HTR-8/SVneo (cell line): ENCODE results near the gene MARCHF3.
"Not testable (repeated sequence)": the region's sequence is repeated elsewhere in the genome, so short reads cannot be mapped to it uniquely, and the experiment has no call there.

Experiments
- DNase-seq: peaks from one replicate; pipeline ENCODE4 v3.0.0; 2011; ENCODE audit warnings: low spot score, mixed read lengths; ENCODE audit not compliant: insufficient read length
- FAIRE-seq: peaks from 2 replicates; lab custom pipeline; 2011; peaks lifted over from hg19 to GRCh38; lab: Jason Lieb, UNC

MARCHF3 gene, protein sequence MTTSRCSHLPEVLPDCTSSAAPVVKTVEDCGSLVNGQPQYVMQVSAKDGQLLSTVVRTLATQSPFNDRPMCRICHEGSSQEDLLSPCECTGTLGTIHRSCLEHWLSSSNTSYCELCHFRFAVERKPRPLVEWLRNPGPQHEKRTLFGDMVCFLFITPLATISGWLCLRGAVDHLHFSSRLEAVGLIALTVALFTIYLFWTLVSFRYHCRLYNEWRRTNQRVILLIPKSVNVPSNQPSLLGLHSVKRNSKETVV

DNA sequence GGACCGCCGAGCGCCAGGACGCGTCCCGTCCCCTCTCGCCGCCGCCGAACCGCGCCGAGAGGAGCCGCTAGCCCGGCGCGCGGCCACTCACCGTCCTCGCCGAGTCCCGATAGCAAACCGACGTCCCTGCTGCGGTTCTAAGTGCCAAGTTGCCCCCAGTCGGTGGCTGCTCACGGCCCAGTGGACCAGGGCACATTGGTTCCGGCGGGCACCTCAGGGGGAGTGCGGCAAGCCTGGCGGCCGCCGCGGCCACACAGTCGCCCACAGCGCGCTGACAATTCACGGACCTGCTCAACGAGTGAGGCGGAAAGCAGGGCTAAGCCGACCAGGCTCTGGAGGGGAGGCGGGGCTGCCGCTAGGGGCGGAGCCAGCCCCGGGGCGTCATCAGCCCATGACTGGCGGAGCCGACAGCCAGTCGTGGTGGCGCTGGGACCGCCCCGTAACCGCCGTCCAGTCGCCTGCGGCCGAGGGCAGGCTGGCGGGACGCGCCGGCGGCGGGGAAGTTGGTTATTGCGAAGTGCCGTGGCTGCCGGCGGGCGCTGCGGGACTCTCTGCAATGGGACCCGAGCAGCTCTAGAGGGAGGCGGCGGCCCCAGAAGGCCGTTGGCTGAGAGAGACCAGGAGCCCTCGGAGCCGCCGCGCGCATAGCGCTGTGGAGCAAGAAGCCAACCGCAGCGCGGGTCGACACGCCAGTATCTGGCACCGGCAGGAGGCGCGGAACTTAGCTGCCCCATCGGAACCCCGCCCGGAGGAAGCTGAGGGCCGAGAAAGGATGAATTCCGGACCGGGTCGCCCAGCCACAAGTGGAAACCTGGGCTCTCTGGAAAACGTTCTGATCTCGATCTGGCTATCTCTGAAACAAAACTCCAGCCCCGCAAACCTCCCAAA lies at the start of gene MARCHF3:
TSS of gene MARCHF3 (minus strand) at position 300 of the 888 bp plus-strand sequence. CDS start 112,387 bp downstream, outside the sequence.
- DNase-seq: peak; percentile 93
- FAIRE-seq: peak; percentile 99

DNA sequence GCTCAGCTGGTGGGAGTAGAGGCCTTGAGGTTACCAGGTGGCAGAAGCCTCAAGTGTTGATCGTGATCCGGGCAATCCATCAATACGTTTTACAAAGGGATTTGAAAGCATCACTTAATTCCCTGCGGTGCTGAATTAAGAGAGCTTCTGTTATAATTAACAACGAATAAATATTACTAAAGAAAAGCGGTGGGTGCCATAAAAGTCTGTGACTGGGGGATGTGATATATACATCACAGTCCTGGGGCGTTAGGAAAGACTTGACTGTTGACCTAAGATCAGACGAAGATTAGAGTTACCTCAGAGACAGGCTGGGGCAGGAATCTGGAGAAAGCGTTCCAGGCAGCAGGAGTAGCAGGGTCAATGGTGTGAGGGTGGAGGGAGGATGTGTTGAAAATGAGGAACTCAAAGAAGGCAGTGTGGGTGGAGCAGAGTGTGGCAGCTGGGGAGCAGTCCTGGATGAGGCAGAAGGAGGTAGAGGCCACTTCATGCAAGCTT lies 49.7 kb upstream of the MARCHF3 start:
- FAIRE-seq (no peak), DNase-seq (no peak)

DNA sequence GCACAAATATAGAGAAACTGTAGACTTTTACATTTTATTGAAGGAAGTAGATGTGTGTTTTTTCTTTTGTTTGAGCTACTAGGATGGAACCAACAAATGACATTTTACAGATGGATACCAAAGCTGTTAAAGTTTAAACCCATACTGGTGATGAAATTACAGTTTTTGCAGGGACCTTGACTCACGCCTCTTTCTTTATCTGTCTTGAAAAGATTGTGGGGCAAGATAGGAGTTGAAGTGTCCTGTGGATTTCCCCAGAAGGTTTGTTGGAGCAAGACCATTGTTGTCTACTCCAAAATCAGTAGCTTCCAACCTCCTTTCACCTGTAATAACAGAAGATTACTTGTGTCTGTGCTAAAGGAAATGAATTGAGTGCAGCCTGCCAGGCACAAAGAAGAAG lies 47.0 kb upstream of the MARCHF3 start:
- DNase-seq (no peak), FAIRE-seq (no peak)

DNA sequence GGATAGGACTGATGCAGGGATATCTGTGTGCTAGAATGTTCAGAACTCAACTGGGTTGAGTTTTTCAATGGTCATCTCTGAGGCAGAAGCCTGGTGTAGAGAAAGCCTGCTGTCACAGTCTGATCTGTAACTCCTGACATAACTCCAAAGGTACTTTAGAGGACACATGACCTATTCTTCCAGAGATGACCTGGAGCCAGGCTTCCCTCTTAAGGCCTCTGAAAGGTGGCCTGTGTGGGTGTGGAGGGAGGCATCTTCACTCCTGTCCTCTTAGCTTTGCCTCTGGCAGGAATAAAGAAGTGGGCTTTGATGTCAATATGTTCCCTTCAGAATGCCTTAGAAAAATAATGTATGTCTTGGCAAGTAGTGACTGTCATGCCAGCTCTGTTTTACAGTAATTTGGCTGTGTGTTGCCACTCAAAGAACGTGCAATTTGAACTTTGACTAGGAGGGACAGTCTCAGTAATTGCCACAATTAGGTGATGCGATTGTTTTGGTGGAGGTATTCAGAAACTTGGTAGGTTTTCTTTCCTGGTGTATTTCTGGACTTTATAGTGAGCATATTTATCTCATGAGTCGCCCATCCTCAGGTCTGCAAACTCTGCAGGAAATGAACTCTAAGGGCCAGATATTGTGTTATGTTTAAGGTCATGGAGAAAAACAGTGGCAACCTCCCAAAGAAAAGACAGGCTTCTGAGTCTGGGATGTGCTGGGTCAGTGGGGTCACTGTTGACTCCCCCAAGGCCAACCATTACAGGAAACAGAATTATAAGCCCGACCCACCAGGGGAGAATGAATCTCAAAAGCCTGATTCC lies 46.2 kb upstream of the MARCHF3 start:
- no peak for DNase-seq
- no peak for FAIRE-seq

DNA sequence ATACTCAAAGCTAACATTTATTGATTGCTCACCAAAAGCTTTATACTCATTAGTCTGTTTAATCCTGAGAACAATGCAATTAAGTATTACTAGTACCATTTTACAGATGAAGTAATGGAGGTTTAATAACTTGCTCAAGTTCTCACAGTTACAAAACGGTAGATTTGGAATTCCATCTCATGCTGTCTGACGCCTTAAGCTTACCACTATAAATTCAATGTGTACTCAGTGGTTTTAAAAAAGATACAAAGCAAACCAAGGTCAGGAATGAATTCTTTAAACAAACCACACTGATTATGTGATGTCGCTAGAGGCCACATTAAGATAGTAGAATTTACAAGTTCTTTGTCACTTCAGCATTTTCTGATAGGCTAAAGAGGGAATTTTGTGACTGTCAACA lies 44.1 kb upstream of the MARCHF3 start:
- FAIRE-seq: no peak
- DNase-seq: no peak

DNA sequence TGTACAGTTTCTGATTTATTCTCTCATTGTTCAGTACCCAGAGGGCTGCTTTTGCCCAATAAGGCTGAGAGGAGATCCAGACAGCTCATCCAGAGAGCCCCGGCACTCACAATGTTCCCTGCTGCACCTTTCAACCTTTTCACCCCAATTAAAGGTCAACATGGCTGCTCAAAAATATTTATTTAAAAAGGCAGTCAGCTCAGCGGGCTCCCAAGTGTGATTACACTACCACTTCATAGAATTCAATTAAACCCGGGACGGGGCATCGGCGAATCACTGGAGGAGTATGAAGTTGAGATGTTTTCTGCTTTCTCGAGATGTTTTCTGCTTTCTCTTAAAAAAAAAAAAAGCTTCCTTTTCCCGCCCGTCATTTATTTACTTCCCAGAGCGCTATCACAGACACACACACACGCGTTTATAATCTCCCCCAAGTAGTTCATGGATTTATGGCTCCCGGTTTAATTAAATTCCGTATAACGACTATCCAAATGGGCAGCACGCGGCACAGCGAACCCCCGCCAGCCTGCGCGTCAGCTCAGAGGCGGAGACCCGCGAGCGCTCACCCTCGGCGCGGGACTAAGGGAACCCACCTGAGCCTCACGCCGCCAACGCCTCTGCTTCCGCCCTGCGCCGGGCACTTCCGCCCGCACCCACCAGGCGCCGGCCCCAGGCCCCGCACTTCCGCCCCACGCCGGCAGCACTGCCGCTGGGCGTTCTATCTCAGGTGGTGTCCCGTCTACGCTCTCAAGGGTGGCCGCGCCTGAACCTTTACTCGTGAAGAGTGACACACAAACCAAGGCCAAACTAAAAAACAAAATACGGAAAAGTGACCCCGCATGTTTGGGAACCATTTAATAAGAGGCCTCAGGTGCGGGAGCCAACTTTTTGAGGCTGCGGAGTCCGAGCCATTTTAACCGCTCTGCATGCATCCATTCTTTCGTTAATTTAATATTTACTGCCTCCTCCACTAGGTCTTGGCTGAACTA lies 42.8 kb upstream of the MARCHF3 start, which contains the start of gene C5orf63:
TSS of gene C5orf63 (minus strand) at position 642 of the 986 bp plus-strand sequence. CDS start 14,507 bp downstream, outside the sequence.
- DNase-seq (no peak), FAIRE-seq (no peak)

DNA sequence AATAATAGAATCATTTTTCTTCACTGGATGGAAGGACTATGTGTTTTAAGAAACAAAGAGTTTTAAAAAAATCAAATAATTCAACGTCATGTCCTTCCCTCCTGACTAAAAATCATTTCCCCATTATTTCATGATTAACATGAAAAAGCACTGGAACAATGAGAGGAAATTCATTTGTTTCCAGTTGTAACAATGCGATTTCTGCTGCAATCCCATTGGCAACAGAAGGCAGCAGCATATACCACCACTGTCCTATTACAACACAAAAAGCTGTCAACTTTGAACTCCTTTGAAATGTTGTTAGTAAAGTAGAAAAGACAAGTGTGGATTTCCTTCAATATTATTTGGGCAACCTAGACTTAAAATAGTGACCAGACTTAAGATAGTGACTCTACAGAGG lies 39.9 kb upstream of the MARCHF3 start:
- no peak for DNase-seq
- no peak for FAIRE-seq

DNA sequence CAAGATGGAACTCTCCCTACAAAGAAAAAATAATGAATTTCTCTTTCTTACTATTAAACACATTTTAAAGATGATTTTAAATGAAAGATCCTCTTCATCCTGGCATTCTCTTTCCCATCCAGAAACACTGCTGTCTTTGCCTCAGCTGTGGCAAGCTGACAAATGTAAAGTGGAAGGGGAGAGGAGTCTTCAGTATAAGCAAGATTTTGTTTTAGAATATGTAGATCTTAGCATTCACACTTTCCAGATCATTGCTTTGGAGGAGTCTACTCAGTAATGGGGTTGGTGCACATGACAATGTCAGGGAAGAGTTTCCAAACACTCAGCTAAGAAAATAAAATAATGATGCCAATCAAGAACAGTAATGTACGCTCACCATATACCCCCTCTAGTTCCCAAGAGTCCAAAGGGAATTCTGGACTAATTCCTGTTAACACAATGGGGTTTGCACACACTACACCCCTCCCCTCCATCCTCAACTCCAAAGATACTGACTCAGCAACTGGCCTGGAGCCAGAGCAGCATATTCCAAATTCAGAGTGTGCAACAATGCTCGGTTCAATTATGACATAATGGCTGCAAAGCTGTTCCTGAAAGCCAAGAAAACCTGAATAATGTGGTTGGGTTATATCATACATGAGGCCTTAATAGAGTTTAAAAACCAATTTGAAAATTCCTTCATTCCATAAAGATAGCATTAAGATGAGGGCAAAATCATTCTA lies 38.3 kb upstream of the MARCHF3 start:
- FAIRE-seq: no peak

DNA sequence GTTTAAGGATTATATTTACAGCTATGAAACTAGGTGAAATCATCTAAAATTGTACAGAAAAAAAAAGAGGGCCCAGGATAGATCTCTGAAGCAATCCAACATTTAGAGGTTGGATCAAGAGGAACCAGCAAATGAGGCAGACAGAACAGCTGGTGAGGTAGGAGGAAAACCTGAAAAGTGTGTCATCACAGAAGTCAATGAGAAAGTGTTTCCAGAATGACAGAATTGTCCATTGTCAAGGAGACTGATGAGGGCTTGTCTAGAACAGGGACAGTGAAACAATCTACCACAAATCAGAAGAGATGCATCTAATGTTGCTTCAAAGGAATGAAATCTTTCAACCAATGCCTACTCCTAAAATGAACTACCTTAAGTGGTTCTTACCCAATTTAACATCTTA lies 36.4 kb upstream of the MARCHF3 start:
- FAIRE-seq (no peak), DNase-seq (no peak)

More for the DNA sequence above, 38.3 kb upstream of the MARCHF3 start:
- peak; percentile 8 for DNase-seq

DNA sequence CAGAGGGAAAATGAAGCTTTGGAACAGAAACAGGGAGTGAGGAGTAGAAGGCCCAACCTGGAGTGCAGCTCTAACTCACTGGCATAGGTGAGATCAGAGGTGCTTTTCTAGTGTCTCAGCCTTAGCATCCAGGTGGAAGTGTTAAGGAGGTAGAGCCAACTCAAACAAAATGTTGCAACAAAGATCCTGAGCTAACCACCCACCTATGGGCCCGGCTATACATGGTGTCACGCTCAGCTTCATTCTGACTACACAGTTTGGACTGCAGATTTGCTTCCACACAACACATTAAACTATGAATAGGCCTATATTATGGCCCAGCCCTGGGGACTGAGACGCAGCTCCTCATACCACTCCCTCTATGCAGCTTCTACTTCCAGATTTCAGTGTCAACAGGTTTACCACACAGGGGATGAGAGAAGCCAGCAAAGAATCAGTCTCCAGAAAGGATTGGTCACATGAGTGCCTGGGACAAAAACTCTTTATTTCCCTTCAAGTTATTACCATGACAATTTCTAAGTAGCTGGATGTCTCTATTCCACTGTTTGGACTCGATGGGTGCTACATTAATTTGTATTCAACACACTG lies 34.0 kb upstream of the MARCHF3 start:
- DNase-seq: no peak
- FAIRE-seq: no peak

DNA sequence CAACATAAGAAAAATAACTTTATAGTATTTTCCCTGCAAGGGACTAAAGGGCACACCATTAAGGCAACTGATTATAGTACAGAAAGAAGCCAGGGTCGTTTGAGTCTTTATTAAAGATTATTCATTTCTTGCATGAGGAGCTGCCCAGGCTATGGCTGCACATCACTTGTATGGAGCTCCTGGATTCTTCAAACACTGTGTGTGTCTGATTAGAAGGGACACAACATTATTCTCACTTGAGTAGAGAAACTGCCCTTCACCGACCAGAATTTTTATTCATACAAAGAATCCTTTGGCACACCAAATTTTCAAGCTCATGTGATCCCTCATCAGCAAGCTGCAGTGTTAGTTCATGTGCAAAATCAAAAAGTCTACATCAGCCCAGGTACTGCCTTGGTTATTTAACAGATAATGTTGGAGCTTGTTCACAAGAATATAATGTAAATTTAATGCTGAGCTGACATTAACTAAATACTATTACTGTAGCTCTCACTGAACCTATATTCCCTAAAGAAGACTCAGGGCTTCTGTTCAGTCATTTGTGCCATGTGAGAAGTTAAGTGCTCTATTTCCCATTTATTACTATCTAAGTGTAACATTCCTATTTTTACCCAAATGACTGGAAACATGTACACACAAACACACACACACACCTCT lies 33.0 kb upstream of the MARCHF3 start:
- DNase-seq: no peak
- no peak for FAIRE-seq

DNA sequence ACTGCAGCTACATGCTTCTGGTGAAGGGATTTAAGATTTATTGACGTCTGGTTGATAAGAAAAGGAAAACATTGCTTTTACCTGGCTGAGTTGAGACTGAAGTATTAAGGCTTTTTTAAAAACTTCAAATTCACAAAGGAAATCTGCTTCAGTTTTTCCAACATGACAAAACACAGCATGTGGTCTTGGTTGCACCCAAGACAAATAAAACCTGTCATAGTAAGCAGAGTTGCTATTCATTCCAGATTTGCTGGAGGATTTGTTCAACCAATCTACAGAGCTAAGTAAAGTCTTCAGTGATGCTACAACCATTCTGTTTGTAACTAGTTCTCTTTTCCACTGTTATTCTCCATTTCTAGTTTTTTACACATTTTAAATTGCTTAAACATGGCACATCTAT lies 31.6 kb upstream of the MARCHF3 start:
- DNase-seq: no peak
- no peak for FAIRE-seq

DNA sequence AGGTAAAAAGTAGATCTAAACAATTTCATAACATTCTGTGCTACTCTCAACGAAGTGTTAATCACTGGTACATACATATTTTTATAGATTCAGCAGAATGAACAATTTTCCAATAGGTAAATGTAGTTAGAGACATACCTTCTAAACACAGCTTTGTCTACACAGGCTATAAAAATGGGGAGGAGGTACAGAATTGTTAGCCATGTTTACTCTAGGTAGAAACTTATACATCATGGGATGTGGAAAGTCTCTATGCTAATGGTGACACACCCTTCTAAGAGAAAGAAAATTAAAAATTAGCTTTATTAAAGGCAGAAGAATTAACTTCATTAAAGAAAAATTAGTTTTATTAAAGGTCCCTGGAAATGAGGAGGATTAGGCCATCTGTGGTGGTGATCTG lies 31.2 kb upstream of the MARCHF3 start:
- DNase-seq: no peak
- FAIRE-seq: no peak

DNA sequence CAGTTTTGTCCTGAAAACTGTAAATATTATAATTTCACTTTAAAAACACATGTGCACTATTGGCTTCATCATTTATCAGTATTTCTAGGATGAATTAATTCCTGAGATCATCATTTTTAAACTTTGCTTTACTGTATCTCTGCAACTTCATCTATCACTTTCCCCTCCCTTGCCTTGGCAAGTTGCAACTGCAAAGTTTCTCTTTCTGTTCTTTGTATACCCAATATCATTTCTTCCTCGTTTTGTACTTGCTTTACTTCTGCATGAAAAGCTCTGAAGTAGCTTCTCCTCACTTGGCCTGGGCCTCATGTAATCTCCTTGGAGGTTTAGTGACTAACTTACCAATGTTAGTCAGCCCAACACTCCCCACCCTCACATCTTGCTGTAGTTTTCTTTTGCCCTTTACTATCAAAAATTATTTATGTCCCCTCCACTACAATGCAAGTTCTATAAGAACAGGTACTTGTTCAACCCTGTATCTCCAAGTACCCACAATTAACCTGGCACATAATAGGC lies 30.2 kb upstream of the MARCHF3 start:
- DNase-seq (no peak), FAIRE-seq (no peak)

DNA sequence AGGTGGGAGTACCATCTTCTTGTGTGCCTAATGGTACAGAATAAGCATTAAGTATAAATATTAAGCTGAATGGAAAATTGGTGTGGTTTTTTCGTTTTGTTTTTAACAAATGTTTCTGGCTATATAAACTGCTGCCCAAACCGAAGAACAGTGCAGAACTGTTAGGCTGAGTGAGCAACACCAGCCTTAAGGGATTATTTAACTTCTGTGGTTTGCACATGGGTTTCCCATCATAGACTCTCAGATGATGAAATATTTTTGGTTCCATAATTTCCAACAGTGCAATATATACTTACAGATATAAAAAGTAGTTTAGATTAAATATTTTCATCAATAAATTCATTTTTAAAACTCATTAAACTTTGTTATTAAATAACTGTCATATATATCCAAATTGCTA lies 26.5 kb upstream of the MARCHF3 start:
- no peak for FAIRE-seq
- DNase-seq: no peak

DNA sequence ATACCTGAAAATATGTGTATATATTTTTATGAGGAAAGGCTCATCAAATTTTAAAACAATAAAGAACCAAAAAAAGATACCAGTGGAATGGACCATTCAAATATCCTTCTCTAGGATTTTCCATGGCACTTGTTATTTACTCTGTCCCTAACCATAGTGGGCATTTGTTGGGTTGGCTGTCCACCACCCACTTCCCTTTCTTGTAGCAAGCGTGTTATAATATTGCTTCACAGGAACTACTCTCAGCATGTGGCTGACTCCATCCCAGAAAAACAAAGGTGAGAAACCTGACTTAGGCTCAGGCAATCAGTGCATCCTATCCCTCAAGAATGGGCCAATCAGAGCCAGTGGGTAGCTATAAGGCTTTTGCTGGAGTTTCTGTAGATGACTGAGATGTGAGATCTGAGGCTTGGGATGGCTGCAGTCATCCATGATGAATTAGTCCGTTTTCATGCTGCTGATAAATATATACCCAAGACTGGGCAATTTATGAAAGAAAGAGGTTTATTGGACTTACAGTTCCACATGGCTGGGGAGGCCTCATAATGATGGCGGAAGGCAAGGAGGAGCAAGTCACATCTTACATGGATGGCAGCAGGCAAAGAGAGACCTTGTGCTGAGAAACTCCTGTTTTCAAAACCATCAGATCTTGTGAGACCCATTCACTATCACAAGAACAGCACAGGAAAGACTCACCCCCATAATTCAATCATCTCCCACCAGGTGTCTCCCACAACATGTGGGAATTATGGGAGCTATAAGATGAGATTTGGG lies 25.7 kb upstream of the MARCHF3 start:
- DNase-seq (no peak), FAIRE-seq (no peak)

DNA sequence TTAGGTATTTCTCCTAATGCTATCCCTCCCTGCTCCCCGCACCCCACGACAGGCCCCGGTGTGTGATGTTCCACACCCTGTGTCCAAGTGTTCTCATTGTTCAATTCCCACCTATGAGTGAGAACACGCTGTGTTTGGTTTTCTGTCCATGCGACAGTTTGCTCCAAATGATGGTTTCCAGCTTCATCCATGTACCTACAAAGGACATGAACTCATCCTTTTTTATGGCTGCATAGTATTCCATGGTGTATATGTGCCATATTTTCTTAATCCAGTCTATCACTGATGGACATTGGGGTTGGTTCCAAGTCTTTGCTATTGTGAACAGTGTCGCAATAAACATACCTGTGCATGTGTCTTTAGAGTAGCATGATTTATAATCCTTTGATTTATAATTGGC lies 23.2 kb upstream of the MARCHF3 start:
- DNase-seq, FAIRE-seq: not testable (repeated sequence)
